ENCODE measurements around the gene C13orf46.

The C13orf46 gene

DNA sequence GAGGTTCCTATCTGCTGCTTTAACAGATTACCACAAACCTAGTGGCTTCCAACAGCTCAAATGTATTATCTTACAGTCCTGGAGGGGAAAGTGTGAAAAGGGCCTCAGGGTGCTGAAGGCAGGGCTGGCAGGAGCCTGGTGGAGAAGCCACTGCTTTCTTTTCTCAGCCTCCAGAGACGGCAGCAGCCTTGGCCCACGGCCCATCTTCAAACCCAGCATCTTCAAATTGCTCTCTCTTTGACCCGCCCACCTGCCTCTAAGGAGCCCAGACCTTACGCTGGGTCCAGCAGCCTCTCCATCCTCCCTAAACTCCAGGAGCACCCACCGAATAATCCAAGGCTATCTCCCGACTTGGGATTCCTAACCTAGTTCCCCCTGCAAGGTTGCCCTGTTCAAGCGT is 35.6 kb downstream of the C13orf46 start:
- no peak for DNase-seq (ENCODE audit: low spot score)

DNA sequence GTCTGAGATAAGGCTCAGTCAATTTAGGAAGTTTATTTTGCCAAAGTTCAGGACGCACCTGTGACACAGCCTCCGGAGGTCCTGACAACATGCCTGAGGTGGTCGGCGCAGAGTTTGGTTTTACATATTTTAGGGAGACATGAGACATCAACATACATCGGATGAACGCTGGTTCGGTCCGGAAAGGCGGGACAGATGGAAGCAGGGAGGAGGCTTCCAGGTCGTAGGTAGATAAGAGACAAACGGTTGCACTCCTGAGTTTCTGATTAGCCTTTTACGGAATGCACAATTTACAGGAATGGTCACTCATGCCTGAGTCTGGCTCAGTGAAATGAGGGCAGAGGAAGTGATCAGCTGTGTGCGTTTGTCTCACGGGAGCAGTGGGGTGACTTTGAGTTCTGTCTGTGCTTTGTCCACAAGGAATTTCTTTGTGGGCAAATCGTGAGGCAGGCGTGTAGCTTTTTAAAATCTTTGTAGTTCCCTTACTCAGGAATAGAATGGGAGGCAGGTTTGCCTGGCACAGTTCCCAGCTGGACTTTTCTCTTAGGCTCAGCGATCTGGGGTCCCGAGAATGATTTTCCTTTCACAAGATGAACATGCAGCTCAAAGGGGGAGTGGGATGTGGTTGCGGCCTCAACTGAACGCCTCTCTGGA is 36.2 kb downstream of the C13orf46 start:
- DNase-seq (ENCODE audit: low spot score), result no peak

DNA sequence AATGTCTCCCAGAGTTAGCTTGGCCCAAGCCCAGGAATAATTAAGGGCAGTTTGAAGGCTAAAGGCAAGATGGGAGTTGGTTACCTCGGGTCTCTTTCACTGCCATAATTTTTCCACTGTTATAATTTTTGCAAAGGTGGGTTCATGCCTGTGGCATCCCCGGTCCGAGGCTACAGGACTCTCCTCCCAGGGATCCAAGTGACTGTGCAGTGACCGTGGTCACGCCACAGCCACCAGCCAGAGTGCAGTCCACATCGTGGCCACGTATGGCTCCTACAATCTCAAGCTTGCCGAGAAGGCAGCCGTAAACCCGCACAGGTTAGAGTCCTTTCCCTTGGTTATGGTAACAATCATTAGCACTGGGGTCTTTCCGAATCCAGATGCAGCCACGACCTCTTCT is 36.8 kb downstream of the C13orf46 start:
- DNase-seq (ENCODE audit: low spot score), result no peak

DNA sequence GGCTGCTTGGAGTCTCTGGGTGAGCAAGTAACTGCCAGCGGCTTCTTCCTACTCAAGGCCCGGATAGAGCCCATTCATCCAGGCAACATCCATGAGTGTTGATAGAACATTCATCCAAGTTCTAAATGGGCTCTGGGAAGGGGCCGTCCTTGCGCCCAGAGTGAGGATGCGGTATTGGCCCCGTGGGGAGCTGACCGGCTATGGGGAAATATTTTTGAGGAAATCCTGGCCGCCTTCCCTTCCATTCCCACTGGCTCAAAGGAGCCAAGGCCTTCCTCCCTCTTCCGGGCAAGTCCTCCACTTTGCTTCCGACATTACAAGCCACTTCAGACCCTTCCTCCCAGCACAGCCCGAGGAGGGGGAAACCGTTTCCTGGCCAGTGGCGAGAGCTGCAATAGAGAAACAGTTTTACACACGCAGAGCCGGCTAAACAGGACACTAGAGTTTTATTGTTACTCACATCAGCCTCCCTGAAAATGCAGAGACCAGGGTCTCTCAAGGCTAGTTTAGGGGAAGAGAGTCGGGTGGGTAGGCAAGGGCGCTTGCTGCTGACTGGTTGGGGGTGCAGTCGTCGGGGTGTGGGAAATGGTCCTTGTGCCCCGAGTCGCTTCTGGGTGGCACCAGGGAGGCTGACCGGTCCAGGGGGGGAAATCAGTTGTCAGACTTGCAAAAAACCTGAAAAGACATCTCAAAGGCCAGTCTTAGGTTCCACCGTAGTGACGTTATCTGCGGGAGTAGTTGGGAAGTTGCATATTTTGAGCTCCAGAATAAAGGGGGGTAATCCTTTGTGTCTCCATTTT is 37.5 kb downstream of the C13orf46 start:
- DNase-seq (ENCODE audit: low spot score), result no peak

DNA sequence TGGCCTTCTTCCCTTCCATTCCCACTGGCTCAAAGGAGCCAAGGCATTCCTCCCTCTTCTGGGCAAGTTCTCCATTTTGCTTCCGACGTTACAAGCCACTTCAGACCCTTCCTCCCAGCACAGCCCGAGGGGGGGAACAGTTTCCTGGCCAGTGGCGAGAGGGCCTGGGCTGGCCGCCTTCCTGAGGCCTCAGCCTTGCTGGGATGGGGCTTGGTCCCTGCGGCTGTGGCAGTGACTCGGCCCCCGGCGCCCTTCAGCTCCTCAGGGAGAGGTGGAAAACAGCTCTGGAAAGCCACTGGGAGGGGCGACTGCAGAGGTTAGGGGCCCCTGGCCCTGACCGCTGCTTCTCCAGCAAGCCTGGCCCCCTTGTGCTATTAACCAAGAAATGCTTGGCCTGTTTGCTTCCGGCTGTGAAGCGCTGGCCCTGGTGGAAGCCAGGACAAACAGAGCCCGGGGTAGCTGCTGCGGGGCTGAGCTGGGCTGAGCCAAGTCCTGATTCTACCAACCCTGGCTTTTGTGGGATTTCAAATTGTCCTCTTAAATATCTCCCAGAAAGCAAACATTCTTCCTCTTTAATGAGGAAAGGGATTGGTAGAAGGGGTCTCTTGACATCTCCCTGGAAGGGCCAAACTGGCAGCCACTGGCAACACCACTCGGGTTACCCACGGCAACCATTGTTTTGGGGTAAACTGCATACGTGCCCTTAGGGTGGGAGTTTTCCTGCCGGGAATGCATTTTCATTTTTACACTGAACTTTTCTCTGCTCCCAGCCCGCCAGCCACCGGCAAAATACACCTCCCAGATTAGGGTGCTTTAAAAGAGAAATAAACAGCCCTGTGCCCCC is 38.7 kb downstream of the C13orf46 start:
- peak; percentile 65 for DNase-seq (ENCODE audit: low spot score)

DNA sequence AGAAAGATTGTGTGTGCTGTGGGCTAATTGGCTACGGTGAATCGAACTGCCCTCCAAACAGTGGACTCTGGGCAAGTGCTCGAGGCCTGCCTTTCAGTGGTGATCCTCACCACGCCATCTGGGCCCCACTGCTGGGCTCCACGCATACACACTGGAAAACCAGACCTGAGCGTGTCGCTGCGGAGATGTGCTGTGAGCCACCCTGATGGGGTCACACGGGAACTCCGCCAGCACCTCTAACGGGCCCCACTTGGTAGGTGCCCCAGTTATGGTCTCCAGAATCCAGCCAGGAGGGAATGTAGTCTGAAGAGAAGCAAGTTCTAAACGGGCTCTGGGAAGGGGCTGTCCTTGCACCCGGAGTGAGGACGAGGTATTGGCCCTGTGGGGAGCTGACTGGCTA is 39.3 kb downstream of the C13orf46 start:
- no peak for DNase-seq (ENCODE audit: low spot score)

DNA sequence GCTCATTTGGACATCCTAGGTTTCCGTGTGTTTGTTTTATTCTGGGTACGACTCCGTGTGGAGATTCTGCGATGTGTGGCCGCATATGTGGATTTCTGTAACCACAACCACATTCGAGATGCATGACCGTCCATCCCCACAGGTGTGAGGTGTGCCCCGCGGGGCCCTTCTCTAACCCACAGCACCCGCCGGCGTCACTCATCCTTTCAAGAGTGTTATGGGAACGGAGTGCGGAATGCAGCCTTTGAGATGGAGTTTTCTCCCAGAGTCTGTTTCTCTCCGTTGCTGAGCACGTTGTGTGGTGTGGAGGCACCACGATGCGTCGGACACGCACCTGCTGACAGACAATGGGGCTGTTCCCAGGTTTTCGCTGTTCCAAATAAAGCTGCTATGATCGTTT is 40.0 kb downstream of the C13orf46 start:
- DNase-seq (ENCODE audit: low spot score), result no peak

DNA sequence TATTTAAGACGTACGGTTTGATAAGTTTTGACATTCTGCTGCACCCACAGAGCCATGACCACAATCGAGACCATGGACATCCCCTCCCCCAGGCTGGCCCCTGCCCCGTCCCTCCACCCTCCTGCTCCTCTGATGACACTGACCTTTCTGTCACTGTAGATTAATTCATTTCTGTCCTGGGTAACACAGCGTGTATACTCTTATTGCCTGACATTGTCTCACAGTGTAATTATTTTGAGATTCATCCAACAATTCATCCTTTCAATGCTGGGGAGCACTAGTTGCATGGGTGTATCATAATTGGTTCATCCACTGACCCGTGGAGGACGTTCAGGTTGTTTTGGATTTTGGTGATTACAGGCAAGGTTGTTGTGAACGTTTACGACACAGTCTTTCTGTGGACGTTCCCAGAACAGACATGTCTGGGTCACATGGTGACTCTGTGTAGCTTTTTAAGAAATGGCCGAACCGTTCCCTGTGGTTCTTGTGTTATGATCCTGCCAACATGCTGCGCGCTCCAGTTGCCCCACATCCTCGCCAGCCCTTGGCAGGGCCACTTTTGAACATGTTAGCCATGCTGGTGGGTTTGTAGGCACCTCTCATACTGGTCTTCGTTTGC is 41.9 kb downstream of the C13orf46 start:
- DNase-seq (ENCODE audit: low spot score), result no peak

DNA sequence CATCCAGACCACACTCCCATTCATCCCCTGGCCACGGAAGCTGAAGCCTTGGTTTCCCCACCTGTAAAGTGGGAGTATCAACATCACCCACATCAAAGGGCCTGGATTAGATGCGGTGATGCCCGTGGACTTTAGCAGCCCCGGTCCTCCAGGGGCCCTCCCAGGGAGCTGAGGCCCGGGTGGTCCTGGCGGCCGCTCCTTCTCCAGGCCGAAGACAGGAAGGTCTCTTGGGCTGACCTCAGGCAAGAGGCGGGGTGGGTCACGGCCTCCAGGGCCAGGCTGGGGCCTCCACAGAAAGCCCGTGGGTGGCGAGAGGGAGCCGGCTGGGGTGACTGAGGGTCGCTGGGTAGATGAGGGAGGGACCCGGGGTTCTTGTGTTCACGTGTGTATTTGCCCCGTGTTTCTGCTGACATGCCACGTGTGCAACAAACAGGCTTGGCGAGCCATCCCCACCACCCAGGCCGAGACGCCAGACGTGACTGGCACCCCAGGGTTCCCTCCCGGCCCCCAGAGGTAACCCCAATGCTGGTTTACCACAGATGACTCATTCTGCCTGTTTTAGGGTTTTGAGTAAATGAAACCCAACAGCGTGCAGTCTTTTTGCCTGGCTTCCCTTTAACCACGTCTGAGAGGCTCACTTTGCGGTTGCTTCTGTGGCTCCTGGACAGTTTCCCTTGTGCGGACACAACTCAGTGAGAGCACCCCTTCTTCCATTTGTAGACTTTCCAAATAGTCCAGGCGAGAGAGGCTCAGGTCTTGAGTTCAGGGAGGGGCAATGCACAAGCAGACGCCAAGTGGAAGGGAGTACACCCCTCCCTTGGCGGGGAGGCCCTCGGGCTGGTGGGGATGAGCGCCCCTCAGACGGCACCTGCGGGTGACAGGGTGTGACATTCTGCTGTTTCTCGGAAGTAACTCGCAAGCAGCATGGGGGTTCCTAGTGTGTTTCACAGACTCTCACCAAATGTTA is 42.9 kb downstream of the C13orf46 start:
- no peak for DNase-seq (ENCODE audit: low spot score)

DNA sequence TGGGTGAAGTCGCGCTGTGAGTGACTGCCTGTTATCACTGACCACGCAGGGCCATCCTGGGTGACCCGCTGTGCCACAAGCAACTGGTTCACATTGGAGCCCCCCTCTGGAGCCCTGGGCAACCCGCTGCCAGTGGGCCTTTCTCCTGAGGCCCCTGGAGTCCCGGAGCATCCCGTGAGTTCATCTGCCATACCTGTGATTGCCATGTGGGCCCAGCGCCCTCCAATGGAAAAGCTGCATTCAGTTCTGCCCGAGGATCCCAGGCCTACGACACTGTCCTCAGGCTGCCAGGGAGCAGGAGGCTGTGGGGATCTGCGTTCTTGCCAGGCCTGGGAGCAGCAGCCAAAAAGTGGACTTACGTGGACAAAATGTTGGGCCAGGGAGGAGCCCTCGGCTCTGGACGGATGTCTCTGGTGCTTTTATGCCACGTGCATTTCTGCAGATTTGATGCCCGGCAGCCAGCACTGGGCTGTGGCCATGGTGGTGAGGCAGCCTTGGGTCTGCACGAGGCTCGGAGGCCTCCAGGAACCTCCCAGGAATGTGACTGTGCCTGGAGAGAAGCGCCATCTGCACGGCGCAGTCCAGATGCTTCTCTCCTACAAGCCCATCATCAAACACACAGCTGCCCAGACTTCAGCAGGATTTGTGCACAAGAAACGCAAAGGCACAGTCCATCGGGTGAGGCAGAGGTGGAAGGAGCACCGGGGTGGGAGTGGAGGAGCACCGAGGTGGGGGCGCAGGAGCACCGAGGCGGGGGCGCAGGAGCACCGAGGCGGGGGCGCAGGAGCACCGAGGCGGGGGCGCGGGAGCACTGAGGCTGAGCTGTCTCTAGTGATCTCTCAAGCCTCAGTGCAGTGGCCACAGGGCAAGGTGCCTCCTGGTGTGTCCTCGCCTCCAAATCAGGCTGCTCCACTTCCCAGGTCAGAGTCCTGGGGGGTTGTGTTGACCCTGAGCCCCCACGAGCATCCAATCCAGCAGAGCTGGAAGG is 44.0 kb downstream of the C13orf46 start:
- DNase-seq (ENCODE audit: low spot score), result peak; percentile 61

DNA sequence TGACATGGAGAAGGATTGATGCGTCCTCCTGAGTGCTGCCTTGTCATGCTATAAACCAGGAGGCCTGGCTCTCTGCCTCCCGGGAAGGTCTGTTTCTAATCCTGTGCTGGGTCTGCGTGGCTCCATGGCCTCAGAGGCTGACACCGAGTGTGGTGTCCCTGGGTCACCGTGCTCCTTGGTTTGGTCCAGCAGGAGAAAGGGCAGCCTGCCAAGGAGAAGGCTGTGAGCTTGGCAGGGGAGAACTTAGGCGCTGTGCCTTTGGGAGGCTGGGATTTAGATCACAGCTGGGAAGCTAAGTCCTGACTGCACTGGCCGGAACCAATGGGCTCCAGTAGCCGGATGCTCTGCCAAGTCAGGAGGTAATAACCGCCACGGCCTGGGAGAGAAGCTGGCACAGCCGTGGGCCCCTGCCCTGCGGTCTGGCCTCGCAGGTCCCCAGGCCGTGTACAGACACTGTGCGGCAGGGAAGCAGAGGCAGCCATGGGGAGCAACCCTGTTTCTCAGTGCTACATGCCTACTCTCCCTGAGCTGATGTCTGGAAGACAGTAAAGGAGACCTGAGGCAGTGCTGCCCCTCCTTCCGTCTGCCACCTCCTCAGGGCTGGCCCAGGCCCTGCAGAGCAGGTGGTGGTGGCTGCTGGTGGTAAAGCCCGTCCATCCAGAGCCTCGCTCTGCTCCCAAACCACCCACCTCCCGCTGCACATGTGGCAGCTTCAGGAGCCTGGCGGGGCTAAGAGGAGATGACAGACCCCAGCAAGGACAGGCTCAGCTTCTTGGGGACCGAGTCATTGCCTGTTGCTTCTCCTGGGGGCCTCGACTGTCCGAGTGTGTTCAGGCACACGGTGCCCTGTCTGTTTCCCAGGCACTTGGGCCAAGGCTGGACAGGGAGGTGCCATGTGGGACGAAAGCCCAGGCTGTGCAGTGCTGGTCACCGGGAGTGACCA is 44.9 kb downstream of the C13orf46 start:
- no peak for DNase-seq (ENCODE audit: low spot score)

DNA sequence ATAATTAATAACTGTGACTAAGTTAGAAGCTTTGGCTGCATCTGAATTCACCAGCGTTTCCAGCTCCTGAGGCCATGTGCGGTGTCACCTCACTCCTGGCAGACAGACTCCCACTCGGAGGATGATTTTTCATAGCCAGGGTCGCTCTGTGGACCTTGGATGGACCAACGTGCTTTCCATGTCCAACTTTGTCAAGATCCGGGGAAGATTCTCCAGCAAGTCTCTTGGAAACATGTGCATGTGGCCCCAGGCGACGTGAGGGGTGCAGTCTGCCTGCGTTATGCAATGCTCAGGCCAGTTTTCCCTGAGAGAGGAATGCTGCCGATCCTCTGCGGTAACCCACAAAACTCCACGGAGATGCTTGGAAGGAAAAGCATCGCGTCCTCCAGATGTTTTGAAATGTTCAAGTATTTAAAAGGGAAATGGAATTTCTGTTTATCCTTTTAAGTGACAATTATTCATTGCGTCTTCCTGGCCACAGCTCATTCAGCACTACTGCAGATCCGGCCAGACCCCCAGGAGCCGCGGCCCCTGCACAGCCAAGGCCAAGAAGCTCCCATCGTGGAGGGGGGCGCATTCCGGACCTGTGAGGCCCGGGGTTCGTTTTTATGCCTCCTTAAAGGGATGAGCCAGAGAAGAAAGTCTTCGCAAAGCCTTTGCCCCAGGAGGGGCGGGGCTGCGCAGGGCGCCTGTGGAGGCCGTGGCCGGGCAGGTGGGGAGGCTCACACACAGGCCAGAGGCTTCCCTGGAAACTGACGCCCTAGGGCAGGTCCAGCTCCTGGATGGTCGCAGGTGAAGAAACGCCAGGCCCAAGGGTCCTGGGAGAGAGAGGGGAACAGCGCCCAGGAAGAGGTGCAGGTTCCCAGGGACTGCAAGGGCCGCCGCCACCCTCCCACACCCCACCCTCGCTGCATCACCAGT is 46.0 kb downstream of the C13orf46 start:
- DNase-seq (ENCODE audit: low spot score), result no peak

DNA sequence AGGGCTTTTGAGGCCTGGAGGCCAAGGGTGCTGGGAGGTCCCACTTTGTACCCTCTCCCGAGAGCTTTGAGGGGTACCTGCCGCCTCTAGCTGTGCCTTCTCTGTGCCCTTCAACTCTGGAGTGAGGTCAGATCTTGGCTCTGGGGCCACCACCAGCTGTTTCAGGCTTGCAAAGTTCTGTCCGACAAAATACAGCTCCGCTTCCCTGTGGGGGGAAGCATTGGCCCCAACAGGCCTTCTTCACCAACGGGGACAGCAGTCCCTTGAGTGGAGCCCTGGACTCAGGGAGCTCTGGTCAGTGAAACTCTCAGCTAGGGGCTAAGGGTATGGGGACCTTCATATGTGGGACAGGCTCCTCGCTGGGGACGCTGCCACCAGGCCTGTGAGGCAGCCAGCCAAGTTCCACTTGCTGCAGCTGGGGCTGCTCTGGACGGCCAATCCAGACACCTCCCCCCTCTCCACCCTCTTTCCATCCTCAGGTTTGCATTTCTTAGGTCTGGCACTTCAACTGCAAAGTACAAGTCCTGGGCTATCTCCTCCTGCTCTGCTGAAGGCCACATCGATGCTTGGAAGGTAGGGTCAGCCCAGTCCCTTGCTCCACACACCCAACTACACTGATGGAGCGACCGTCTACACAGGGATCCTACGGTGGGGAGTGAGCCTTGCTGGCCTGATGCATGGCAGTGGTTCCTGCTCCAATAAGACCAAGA is 46.8 kb downstream of the C13orf46 start:
- no peak for DNase-seq (ENCODE audit: low spot score)

DNA sequence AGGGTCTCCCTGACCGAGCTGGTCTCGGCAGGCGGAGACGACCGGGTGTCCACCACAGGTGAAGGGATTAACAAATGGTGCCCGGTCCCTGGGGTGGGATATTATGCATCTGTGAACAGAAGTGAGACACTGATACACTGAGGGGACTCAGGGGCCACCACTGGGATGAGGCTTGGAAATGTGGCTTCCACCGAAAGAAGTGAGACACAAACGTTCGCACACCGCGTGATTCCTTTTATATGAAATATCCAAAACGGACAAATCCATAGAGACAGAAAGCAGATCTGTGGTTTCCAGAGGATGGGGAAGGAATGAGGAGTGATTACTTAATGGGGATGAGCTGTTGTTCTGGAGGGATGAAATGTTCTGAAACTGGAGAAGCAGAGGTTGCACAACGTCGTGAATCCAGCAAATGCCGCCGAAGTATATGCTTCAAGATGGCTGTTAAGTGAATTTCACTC is 47.5 kb downstream of the C13orf46 start:
- no peak for DNase-seq (ENCODE audit: low spot score)

DNA sequence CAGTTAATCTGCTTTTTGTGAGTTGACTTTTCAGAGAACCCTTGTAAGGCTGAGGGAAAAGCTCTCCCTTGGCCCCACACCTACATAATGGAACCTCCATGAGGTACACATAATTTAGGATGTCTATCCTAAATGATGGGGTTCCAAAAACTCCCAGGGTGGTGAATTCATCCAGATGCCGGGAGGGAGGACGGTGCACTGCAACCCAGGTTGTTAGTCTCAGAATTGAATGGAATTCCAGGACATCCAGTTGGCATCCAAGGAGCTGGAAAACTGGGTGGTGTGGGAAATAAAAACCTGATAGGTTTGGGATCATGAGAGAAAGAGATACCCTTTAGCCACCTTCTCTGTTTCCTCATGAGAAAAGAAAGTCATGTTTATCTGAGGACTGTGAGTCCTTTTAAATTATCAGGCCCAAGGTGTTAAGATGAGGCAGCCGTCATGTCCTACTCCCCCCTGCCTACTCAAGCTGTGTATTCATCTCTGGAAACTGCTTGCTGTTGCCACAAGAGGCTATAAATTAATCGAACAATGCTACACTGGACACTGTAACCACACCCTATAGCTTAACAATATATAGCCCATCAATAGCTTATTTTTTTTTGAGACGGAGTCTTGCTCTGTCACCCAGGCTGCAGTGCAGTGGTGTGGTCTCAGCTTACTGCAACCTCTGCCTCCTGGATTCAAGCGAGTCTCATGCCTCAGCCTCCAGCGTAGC is 49.5 kb downstream of the C13orf46 start:
- no peak for DNase-seq (ENCODE audit: low spot score)

DNA sequence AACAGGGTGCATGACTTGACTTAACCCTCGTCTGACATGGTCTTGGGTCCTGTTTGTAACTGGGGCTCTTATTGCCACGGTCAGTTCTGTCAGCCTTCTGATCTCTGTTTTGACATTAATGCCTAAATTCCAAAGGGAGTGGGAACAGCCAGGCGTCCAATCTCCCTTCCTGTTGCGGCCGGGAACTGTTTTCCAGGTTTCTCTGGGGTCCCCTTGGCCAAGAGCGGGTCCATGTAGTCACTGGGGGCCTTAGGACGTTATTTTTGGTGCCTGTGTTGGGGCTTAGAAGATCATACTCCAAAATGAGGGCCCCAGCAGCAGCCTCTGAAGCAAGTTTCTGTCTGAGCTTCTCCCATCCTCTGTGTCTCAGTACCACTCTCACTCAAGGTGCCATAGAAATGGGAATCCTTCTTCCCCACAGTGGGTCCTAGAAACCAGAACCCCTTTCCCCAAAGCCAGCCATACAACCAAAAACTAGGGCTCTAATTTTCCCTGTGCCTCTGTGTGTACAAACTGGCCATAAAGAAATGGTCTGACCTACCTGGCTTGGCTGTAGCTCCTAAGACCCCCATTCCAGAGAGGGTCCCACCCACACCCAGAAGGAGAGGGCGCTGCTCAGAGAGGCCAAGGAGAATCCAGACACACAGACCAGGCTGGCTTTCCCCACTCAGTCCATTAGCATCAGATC is 50.4 kb downstream of the C13orf46 start:
- no peak for DNase-seq (ENCODE audit: low spot score)
